H1 (cell line): ENCODE results near the gene PSMF1. TPM values are rescaled to one million over a fixed set of nuclear protein-coding genes. Genes with fewer than 3 reads are reported as not detected.

Source experiments
- CTCF ChIA-PET: fragments of 300-600 bp; sonication (Branson Sonifier 250); formaldehyde crosslinking; loops from one replicate; lab custom pipeline; 2021; ENCODE audit not compliant: partially characterized antibody; lab: Charles Lee
- POLR2A ChIA-PET: fragments of 300-600 bp; sonication (Branson Sonifier 250); formaldehyde crosslinking; loops from one replicate; lab custom pipeline; 2021; ENCODE audit warnings: inconsistent platforms; ENCODE audit not compliant: partially characterized antibody; lab: Charles Lee
- DNase-seq, 2 experiments: peaks; one replicate each; pipeline versions ENCODE4 v3.0.0 to v3.0.0-alpha.2; 2010 to 2022; ENCODE audit warnings: low spot score in 2 of 2, low read depth in 1 of 2, mixed read lengths in 1 of 2
- FAIRE-seq: peaks from 2 replicates; lab custom pipeline; 2011; peaks lifted over from hg19 to GRCh38; lab: Jason Lieb, UNC
- H2AFZ ChIP-seq: 2 replicates; pipeline ENCODE4 v1.8.1; 2012; ENCODE audit warnings: low read length, inconsistent platforms
- H2AK5ac ChIP-seq: 2 replicates; pipeline ENCODE4 v1.6.1; 2013; ENCODE audit warnings: low read depth, low read length
- H2BK120ac ChIP-seq: replicated peaks from 2 replicates; pipeline ENCODE3; 2013; ENCODE audit warnings: low read depth, low read length, inconsistent platforms
- H2BK12ac ChIP-seq: 2 replicates; pipeline ENCODE4 v1.6.1; 2013; ENCODE audit warnings: low read depth, low read length
- H2BK15ac ChIP-seq: 2 replicates; pipeline ENCODE4 v1.6.1; 2013; ENCODE audit warnings: low read length
- H2BK20ac ChIP-seq: 2 replicates; pipeline ENCODE4 v1.6.1; 2013; ENCODE audit warnings: low read length
- H2BK5ac ChIP-seq: 2 replicates; pipeline ENCODE4 v1.6.1; 2013; ENCODE audit warnings: low read depth, low read length
- H3K14ac ChIP-seq: 2 replicates; pipeline ENCODE4 v1.6.1; 2013; ENCODE audit warnings: inconsistent platforms; ENCODE audit not compliant: insufficient read length
- H3K18ac ChIP-seq: 2 replicates; pipeline ENCODE4 v1.6.1; 2013; ENCODE audit warnings: low read length; ENCODE audit errors: extremely low read depth
- H3K23ac ChIP-seq: 2 replicates; pipeline ENCODE4 v1.6.1; 2013; ENCODE audit warnings: inconsistent platforms; ENCODE audit not compliant: insufficient read length
- H3K23me2 ChIP-seq: 2 replicates; pipeline ENCODE4 v1.6.1; 2013; ENCODE audit warnings: low read depth, low read length
- H3K27ac ChIP-seq: 2 replicates; pipeline ENCODE4 v1.6.1; 2011; ENCODE audit warnings: low read depth, low read length, inconsistent platforms
- H3K27me3 ChIP-seq, 4 experiments: replicated peaks in 1 of 4; 1 replicate in 1 of 4; 2 replicates in 3 of 4; pipeline versions ENCODE4 v1.6.1 to v1.8.1; 2011 to 2013; ENCODE audit warnings: low read length in 3 of 4, mild to moderate bottlenecking in 3 of 4, inconsistent platforms in 2 of 4, mixed read lengths in 2 of 4, moderate library complexity in 1 of 4; ENCODE audit not compliant: control insufficient read depth in 3 of 4, insufficient read depth in 3 of 4; ENCODE audit errors: extremely low read depth in 1 of 4
- H3K36me3 ChIP-seq, 4 experiments: 2 replicates each; pipeline versions ENCODE4 v1.6.1 to v1.8.1; 2011 to 2013; ENCODE audit warnings: mild to moderate bottlenecking in 4 of 4, low read length in 3 of 4, moderate library complexity in 2 of 4, control low read depth in 1 of 4, inconsistent platforms in 1 of 4; ENCODE audit not compliant: insufficient read depth in 4 of 4, control insufficient read depth in 2 of 4
- H3K4ac ChIP-seq: replicated peaks from 2 replicates; pipeline ENCODE3; 2013; ENCODE audit warnings: low read length, low read depth, mixed read lengths, inconsistent platforms; ENCODE audit not compliant: insufficient read length
- H3K4me1 ChIP-seq, 4 experiments: replicated peaks in 1 of 4; 1 replicate in 1 of 4; 2 replicates in 3 of 4; pipeline versions ENCODE4 v1.6.1 to v1.8.1; 2011 to 2013; ENCODE audit warnings: low read length in 3 of 4, inconsistent platforms in 2 of 4, mixed read lengths in 1 of 4; ENCODE audit not compliant: insufficient read depth in 4 of 4, control insufficient read depth in 3 of 4
- H3K4me2 ChIP-seq, 2 experiments: 2 replicates each; pipeline versions ENCODE4 v1.6.1 to v1.8.1; 2011 to 2013; ENCODE audit warnings: low read depth in 2 of 2, low read length in 2 of 2, control low read depth in 1 of 2, inconsistent platforms in 1 of 2, mild to moderate bottlenecking in 1 of 2; ENCODE audit not compliant: insufficient read depth in 1 of 2
- H3K4me3 ChIP-seq, 4 experiments: fragments of 200-600, 300-600 bp in 1 of 4; sonication (generic), shearing (Covaris generic), sonication (Bioruptor Twin) in 1 of 4; 2 replicates each; pipeline versions ENCODE4 v1.5.1 to v1.8.1; 2011 to 2016; ENCODE audit warnings: low read length in 4 of 4, low read depth in 3 of 4, control low read depth in 2 of 4, inconsistent platforms in 2 of 4, mild to moderate bottlenecking in 2 of 4, mixed read lengths in 1 of 4, moderate library complexity in 1 of 4; ENCODE audit not compliant: insufficient read depth in 2 of 4; ENCODE audit errors: extremely low read depth in 1 of 4
- H3K56ac ChIP-seq: replicated peaks from 2 replicates; pipeline ENCODE3; 2013; ENCODE audit warnings: low read depth, mild to moderate bottlenecking, mixed read lengths, low read length, inconsistent platforms; ENCODE audit not compliant: insufficient read length
- H3K79me1 ChIP-seq: 2 replicates; pipeline ENCODE4 v1.6.1; 2013; ENCODE audit warnings: low read depth, low read length, control low read depth
- H3K79me2 ChIP-seq, 2 experiments: 2 replicates each; pipeline versions ENCODE4 v1.6.1 to v1.8.1; 2012 to 2013; ENCODE audit warnings: low read length in 2 of 2, mild to moderate bottlenecking in 2 of 2, inconsistent platforms in 1 of 2; ENCODE audit not compliant: insufficient read depth in 2 of 2, control insufficient read depth in 1 of 2
- H3K9ac ChIP-seq, 4 experiments: replicated peaks in 1 of 4; 1 replicate in 1 of 4; 2 replicates in 3 of 4; pipeline versions ENCODE4 v1.6.1 to v1.8.1; 2011 to 2013; ENCODE audit warnings: low read depth in 3 of 4, low read length in 3 of 4, control low read depth in 2 of 4, mild to moderate bottlenecking in 2 of 4, moderate library complexity in 2 of 4, inconsistent platforms in 1 of 4; ENCODE audit errors: extremely low read depth in 1 of 4
- H3K9me3 ChIP-seq, 2 experiments: 2 replicates each; pipeline versions ENCODE4 v1.6.1 to v1.8.1; 2012 to 2013; ENCODE audit warnings: mild to moderate bottlenecking in 2 of 2, moderate library complexity in 2 of 2, control low read depth in 1 of 2, inconsistent platforms in 1 of 2, low read depth in 1 of 2, low read length in 1 of 2, mixed read lengths in 1 of 2; ENCODE audit not compliant: insufficient read depth in 2 of 2
- H4K20me1 ChIP-seq, 2 experiments: replicated peaks in 1 of 2; 2 replicates each; pipeline versions ENCODE3 to v1.8.1; 2011 to 2013; ENCODE audit warnings: inconsistent platforms in 2 of 2, low read length in 2 of 2, mild to moderate bottlenecking in 1 of 2; ENCODE audit not compliant: insufficient read depth in 2 of 2, control insufficient read depth in 1 of 2
- H4K5ac ChIP-seq: 2 replicates; pipeline ENCODE4 v1.6.1; 2013; ENCODE audit warnings: low read length, low read depth, mixed read lengths, inconsistent platforms; ENCODE audit not compliant: insufficient read length
- H4K8ac ChIP-seq: 2 replicates; pipeline ENCODE4 v1.8.0; 2013; ENCODE audit warnings: mild to moderate bottlenecking, moderate library complexity, low read length, inconsistent platforms; ENCODE audit not compliant: insufficient read depth; ENCODE audit errors: extremely low read depth
- H4K91ac ChIP-seq: replicated peaks from 2 replicates; pipeline ENCODE3; 2013; ENCODE audit warnings: low read length, mixed read lengths, inconsistent platforms; ENCODE audit not compliant: insufficient read length
- TEAD4 ChIP-seq: IDR thresholded peaks from 2 replicates; pipeline ENCODE4 v1.6.1; 2012; ENCODE audit warnings: low read depth, low read length, inconsistent platforms, mixed read lengths
- WGBS, 2 experiments: shearing (Covaris generic) in 1 of 2; methylation state at CpG; one replicate each; pipeline versions ENCODE4 v1.1.6 to v1.1.7; 2013 to 2015; ENCODE audit warnings: low lambda C conversion rate in 2 of 2, mixed read lengths in 2 of 2, inconsistent platforms in 1 of 2, low coverage in 1 of 2, missing lambda C conversion rate in 1 of 2; ENCODE audit not compliant: insufficient replicate concordance in 2 of 2, insufficient coverage in 1 of 2, insufficient read length in 1 of 2; ENCODE audit errors: extremely low coverage in 1 of 2, missing lambda C conversion rate in 1 of 2; 5-methylcytosine and 5-hydroxymethylcytosine counted together
- polyA plus RNA-seq, 7 experiments: library from polyadenylated mRNA; depleted of rRNA in 3 of 7; stranded (reverse) in 5 of 7; unstranded in 2 of 7; fragments of >200 nt in 5 of 7; fragments of 200-250 nt in 2 of 7; gene quantifications; 1 replicate in 5 of 7; 2 replicates in 1 of 7; 4 replicates in 1 of 7; pipeline versions ENCODE4 v1.2.1 to v1.2.3, GENCODE V29; 2011 to 2013; ENCODE audit warnings: missing spikeins in 2 of 7, mixed read lengths in 2 of 7
- total RNA-seq: library from RNA; stranded (reverse); fragmentation: NEBNext Ultra II Directional; extraction: Animal tissue kit (Norgen Biotek cat#: 25700); gene quantifications from 2 replicates; pipeline ENCODE4 v1.2.1, GENCODE V29; 2021

Gene PSMF1
- total and polyA plus RNA-seq, 2 of the 8 experiments (the other 6 are each of a cell fraction or from before 2014, with no cell fraction given), result 106 to 159 TPM

GRCh38 chr20:1119524-1119923 lies 1.1 kb downstream of the PSMF1 start:
- Histone ChIP-seq H3K4me3 (peak overlapping the region; percentile 95 to 98 (median 97)), H3K4me1 (peaks cover 0 to 7% (median 2%) of the 10 kb centered on the region in 4 experiments; a peak in 4 of 7 replicates), H2AFZ (no peak overlapping the region), H4K20me1 (peaks cover 0 to 3% of the 10 kb centered on the region in 2 experiments), H3K23me2 (peaks cover 11% of the 10 kb centered on the region; the same call in 1 of the 2 replicates), H4K5ac (no peak overlapping the region)
- TF ChIP-seq TEAD4, result no peak
- TF ChIP-seq, all 59 proteins: peak for 0
- no peak overlapping the region for H3K23ac ChIP-seq
- no peak overlapping the region for H2BK20ac ChIP-seq
- H3K79me2 ChIP-seq, result peaks cover 17 to 57% of the 10 kb centered on the region in 2 experiments
- H3K36me3 ChIP-seq, result peaks cover 0 to 2% (median 0%) of the 10 kb centered on the region in 4 experiments; a peak in 4 of 8 replicates
- peak overlapping the region; percentile 89 to 92 for H3K4me2 ChIP-seq
- H4K91ac ChIP-seq, result no peak overlapping the region
- no peak overlapping the region for H2BK120ac ChIP-seq
- DNase-seq, result no peak
- no peak overlapping the region for H2AK5ac ChIP-seq
- H3K27me3 ChIP-seq, result no peaks in the 10 kb centered on the region
- POLR2A ChIA-PET, result interaction anchor here (1.1 to 2.3 kb wide), 5 partner anchors 11 to 336 kb away, joined by 3 to 5 read pairs (median 3); no protein-coding TSS in a partner anchor
- no peak overlapping the region for H3K14ac ChIP-seq
- peak overlapping the region in 3 of 4 experiments; percentile 15 to 82 (median 40); a peak in 4 of 7 replicates for H3K9ac ChIP-seq
- no peak overlapping the region for H4K8ac ChIP-seq
- H3K56ac ChIP-seq, result no peak overlapping the region
- peaks cover 4% of the 10 kb centered on the region; the same call in 1 of the 2 replicates for H3K79me1 ChIP-seq
- no peak overlapping the region for H2BK12ac ChIP-seq
- H3K18ac ChIP-seq, result no peak overlapping the region
- 63% methylated on average over 3 of the region's 3 CpGs; no CpG with 5 or more reads in 1 of the 2 experiments for WGBS, 2 experiments
- H3K27ac ChIP-seq, result no peak overlapping the region
- H2BK5ac ChIP-seq, result no peak overlapping the region
- no peak for FAIRE-seq
- no peak overlapping the region for H2BK15ac ChIP-seq
- CTCF ChIA-PET, result interaction anchor here (1.1 to 1.7 kb wide), 3 partner anchors 11 to 163 kb away, joined by 3 to 4 read pairs (median 4); no protein-coding TSS in a partner anchor
- no peaks in the 10 kb centered on the region for H3K9me3 ChIP-seq
- H3K4ac ChIP-seq, result no peak overlapping the region
